Osteoblast (primary cell): ENCODE data around the gene RNF133. TPM values are rescaled to one million over a fixed set of nuclear protein-coding genes. Genes with fewer than 3 reads are reported as not detected.

Experiments
- DNase-seq: peaks from one replicate; pipeline ENCODE4 v3.0.0; 2011; ENCODE audit warnings: low spot score, mixed read lengths; ENCODE audit not compliant: insufficient read length; ENCODE audit errors: missing footprints
- H2AFZ ChIP-seq: 2 replicates; pipeline ENCODE4 v1.6.0; 2011; ENCODE audit warnings: mild to moderate bottlenecking, low read length
- H3K27ac ChIP-seq: 2 replicates; pipeline ENCODE4 v1.5.1; 2011; ENCODE audit warnings: mild to moderate bottlenecking, low read depth, low read length, moderate library complexity
- H3K27me3 ChIP-seq: 2 replicates; pipeline ENCODE4 v1.6.0; 2012; ENCODE audit warnings: mild to moderate bottlenecking, control low read depth, inconsistent platforms, low read length, moderate library complexity; ENCODE audit not compliant: insufficient read depth
- H3K36me3 ChIP-seq: 2 replicates; pipeline ENCODE4 v1.5.1; 2011; ENCODE audit warnings: mild to moderate bottlenecking, low read length, control low read depth, moderate library complexity; ENCODE audit not compliant: insufficient read depth
- H3K4me1 ChIP-seq: 2 replicates; pipeline ENCODE4 v1.5.1; 2011; ENCODE audit warnings: mild to moderate bottlenecking, low read length, control low read depth, moderate library complexity; ENCODE audit not compliant: insufficient read depth
- H3K4me2 ChIP-seq: 2 replicates; pipeline ENCODE4 v1.6.0; 2011; ENCODE audit warnings: mild to moderate bottlenecking, low read length; ENCODE audit not compliant: insufficient read depth
- H3K4me3 ChIP-seq: fragments of 200-600 bp; sonication (generic); 3 replicates; pipeline ENCODE4 v1.5.1; 2012; ENCODE audit warnings: mild to moderate bottlenecking, low read length, inconsistent platforms; ENCODE audit not compliant: insufficient read depth
- H3K79me2 ChIP-seq: 2 replicates; pipeline ENCODE4 v1.6.0; 2012; ENCODE audit warnings: mild to moderate bottlenecking, low read length, control low read depth, inconsistent platforms; ENCODE audit not compliant: insufficient read depth
- H3K9me3 ChIP-seq: 2 replicates; pipeline ENCODE4 v1.5.1; 2011; ENCODE audit warnings: low read depth, low read length, control low read depth
- H4K20me1 ChIP-seq: 2 replicates; pipeline ENCODE4 v1.6.0; 2012; ENCODE audit warnings: mild to moderate bottlenecking, low read length, control low read depth; ENCODE audit not compliant: insufficient read depth
- CTCF ChIP-seq: IDR thresholded peaks from 2 replicates; pipeline ENCODE4 v1.5.1; 2011; ENCODE audit warnings: mild to moderate bottlenecking, low read depth, low read length, moderate library complexity; ENCODE audit errors: extremely low read depth
- small RNA-seq: library from RNA; depleted of rRNA; stranded (forward); fragments of <200 nt; gene quantifications from one replicate; pipeline ENCODE3, GENCODE V24; 2012
- total RNA-seq: library from RNA; depleted of rRNA; stranded (reverse); fragments of >200 nt; gene quantifications from 2 replicates; pipeline ENCODE4 v1.2.3, GENCODE V29; 2012

The RNF133 gene
- total RNA-seq, 1 donor, result 0.36 TPM

GRCh38 chr7:122658856-122659255, 40.1 kb downstream of the RNF133 start:
- no peak overlapping the region for H2AFZ ChIP-seq
- no peaks in the 10 kb centered on the region for H3K27me3 ChIP-seq
- H3K9me3 ChIP-seq, result no peaks in the 10 kb centered on the region
- no peak overlapping the region for H3K4me3 ChIP-seq
- H3K79me2 ChIP-seq, result no peaks in the 10 kb centered on the region
- H4K20me1 ChIP-seq, result no peaks in the 10 kb centered on the region
- no peaks in the 10 kb centered on the region for H3K4me1 ChIP-seq
- DNase-seq, result no peak
- H3K4me2 ChIP-seq, result no peak overlapping the region
- no peak overlapping the region for H3K27ac ChIP-seq
- no peaks in the 10 kb centered on the region for H3K36me3 ChIP-seq
- TF ChIP-seq CTCF, result no peak

GRCh38 chr7:122653685-122654084, 45.2 kb downstream of the RNF133 start:
- no peak for TF ChIP-seq CTCF
- no peaks in the 10 kb centered on the region for H3K79me2 ChIP-seq
- no peaks in the 10 kb centered on the region for H3K4me1 ChIP-seq

GRCh38 chr7:122652876-122653275, 46.0 kb downstream of the RNF133 start:
- no peak for DNase-seq
- no peaks in the 10 kb centered on the region for H3K9me3 ChIP-seq
- no peak overlapping the region for H3K27ac ChIP-seq
- no peak overlapping the region for H3K4me3 ChIP-seq
- H3K79me2 ChIP-seq, result no peaks in the 10 kb centered on the region
- H3K36me3 ChIP-seq, result no peaks in the 10 kb centered on the region
- no peak overlapping the region for H3K4me2 ChIP-seq
- no peak overlapping the region for H2AFZ ChIP-seq
- H3K27me3 ChIP-seq, result no peaks in the 10 kb centered on the region
- no peaks in the 10 kb centered on the region for H4K20me1 ChIP-seq
- H3K4me1 ChIP-seq, result no peaks in the 10 kb centered on the region
- TF ChIP-seq CTCF, result no peak

More at GRCh38 chr7:122653685-122654084, 45.2 kb downstream of the RNF133 start:
- Histone ChIP-seq H3K4me3 (no peak overlapping the region), H3K36me3 (no peaks in the 10 kb centered on the region), H4K20me1 (no peaks in the 10 kb centered on the region), H2AFZ (no peak overlapping the region), H3K27ac (no peak overlapping the region), H3K9me3 (no peaks in the 10 kb centered on the region), H3K27me3 (no peaks in the 10 kb centered on the region), H3K4me2 (no peak overlapping the region)
- no peak for DNase-seq

- Histone ChIP-seq H3K36me3 (no peaks in the 10 kb centered on the region), H4K20me1 (no peaks in the 10 kb centered on the region), H3K27ac (no peak overlapping the region), H3K4me2 (no peak overlapping the region), H2AFZ (no peak overlapping the region), H3K4me1 (no peaks in the 10 kb centered on the region), H3K79me2 (no peaks in the 10 kb centered on the region), H3K27me3 (no peaks in the 10 kb centered on the region), H3K4me3 (no peak overlapping the region), H3K9me3 (no peaks in the 10 kb centered on the region)
- no peak for DNase-seq
- no peak for TF ChIP-seq CTCF
Measured at GRCh38 chr7:122651451-122651850, 47.5 kb downstream of the RNF133 start.

Small RNAs within 50 kb of the gene (small RNA-seq; reads per million reads assigned to genes)
- not detected for gene AC006463.1

Other genes with a start within 250 kb of the RNF133 start
- gene RNF148, start 3.8 kb upstream of the RNF133 start, total RNA-seq, result 0.72 and 1.2 TPM in 2 replicates
- 21.7 and 26.2 TPM in 2 replicates for gene CADPS2, start 187.3 kb upstream of the RNF133 start, total RNA-seq